Measurements from ENCODE around the gene NPTN.

Gene NPTN

GRCh38 chr15:73518180-73518862, 114.9 kb downstream of the NPTN start:
- H2AFZ ChIP-seq (ENCODE audit: low read length) = no peak overlapping the region
- no peak overlapping the region for H3K27ac ChIP-seq (ENCODE audit: low read depth, low read length, poor library complexity, severe bottlenecking)
- no peaks in the 10 kb centered on the region; the same call in 1 of the 2 replicates for H3K27me3 ChIP-seq (ENCODE audit: insufficient read depth, low read length)
- H3K4me1 ChIP-seq (ENCODE audit: insufficient read depth, low read length, severe bottlenecking) = no peaks in the 10 kb centered on the region
- TF ChIP-seq, protein P1, sequence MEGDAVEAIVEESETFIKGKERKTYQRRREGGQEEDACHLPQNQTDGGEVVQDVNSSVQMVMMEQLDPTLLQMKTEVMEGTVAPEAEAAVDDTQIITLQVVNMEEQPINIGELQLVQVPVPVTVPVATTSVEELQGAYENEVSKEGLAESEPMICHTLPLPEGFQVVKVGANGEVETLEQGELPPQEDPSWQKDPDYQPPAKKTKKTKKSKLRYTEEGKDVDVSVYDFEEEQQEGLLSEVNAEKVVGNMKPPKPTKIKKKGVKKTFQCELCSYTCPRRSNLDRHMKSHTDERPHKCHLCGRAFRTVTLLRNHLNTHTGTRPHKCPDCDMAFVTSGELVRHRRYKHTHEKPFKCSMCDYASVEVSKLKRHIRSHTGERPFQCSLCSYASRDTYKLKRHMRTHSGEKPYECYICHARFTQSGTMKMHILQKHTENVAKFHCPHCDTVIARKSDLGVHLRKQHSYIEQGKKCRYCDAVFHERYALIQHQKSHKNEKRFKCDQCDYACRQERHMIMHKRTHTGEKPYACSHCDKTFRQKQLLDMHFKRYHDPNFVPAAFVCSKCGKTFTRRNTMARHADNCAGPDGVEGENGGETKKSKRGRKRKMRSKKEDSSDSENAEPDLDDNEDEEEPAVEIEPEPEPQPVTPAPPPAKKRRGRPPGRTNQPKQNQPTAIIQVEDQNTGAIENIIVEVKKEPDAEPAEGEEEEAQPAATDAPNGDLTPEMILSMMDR (IDR thresholded peaks at IDR 0.05; ENCODE audit: low read length) = no peak
- no peak for TF ChIP-seq EZH2 (IDR thresholded peaks at IDR 0.05; ENCODE audit: borderline replicate concordance, low read length)
- no peaks in the 10 kb centered on the region for H4K20me1 ChIP-seq (ENCODE audit: insufficient read depth, low read length)
- H3K9me3 ChIP-seq (ENCODE audit: low read length) = no peaks in the 10 kb centered on the region
- no peak overlapping the region for H3K9ac ChIP-seq (ENCODE audit: low read length)
- H3K4me2 ChIP-seq (ENCODE audit: low read length) = no peak overlapping the region
- no peaks in the 10 kb centered on the region for H3K9me2 ChIP-seq (ENCODE audit: low read depth, low read length)
- no peak overlapping the region for H3K4me3 ChIP-seq (ENCODE audit: low read depth, low read length, poor library complexity, severe bottlenecking)
- no peaks in the 10 kb centered on the region for H3K36me3 ChIP-seq (ENCODE audit: insufficient read depth, low read length)
- H3F3A ChIP-seq (ENCODE audit: insufficient read depth, low read length) = no peaks in the 10 kb centered on the region
- H3K79me2 ChIP-seq (ENCODE audit: insufficient read depth, low read length) = no peaks in the 10 kb centered on the region

GRCh38 chr15:73517566-73517965, 115.6 kb downstream of the NPTN start:
- no peaks in the 10 kb centered on the region for H3F3A ChIP-seq (ENCODE audit: insufficient read depth, low read length)
- no peaks in the 10 kb centered on the region for H3K36me3 ChIP-seq (ENCODE audit: insufficient read depth, low read length)
- no peaks in the 10 kb centered on the region for H3K4me1 ChIP-seq (ENCODE audit: insufficient read depth, low read length, severe bottlenecking)
- H3K9me2 ChIP-seq (ENCODE audit: low read depth, low read length) = no peaks in the 10 kb centered on the region
- TF ChIP-seq, protein P1 (IDR thresholded peaks at IDR 0.05; ENCODE audit: low read length) = no peak
- no peak for TF ChIP-seq EZH2 (IDR thresholded peaks at IDR 0.05; ENCODE audit: borderline replicate concordance, low read length)
- no peak overlapping the region for H2AFZ ChIP-seq (ENCODE audit: low read length)
- H3K27ac ChIP-seq (ENCODE audit: low read depth, low read length, poor library complexity, severe bottlenecking) = no peak overlapping the region
- no peak overlapping the region for H3K4me3 ChIP-seq (ENCODE audit: low read depth, low read length, poor library complexity, severe bottlenecking)
- no peaks in the 10 kb centered on the region for H4K20me1 ChIP-seq (ENCODE audit: insufficient read depth, low read length)
- H3K9ac ChIP-seq (ENCODE audit: low read length) = no peak overlapping the region
- H3K79me2 ChIP-seq (ENCODE audit: insufficient read depth, low read length) = no peaks in the 10 kb centered on the region
- H3K9me3 ChIP-seq (ENCODE audit: low read length) = no peaks in the 10 kb centered on the region
- H3K4me2 ChIP-seq (ENCODE audit: low read length) = no peak overlapping the region
- H3K27me3 ChIP-seq (ENCODE audit: insufficient read depth, low read length) = no peaks in the 10 kb centered on the region; the same call in 1 of the 2 replicates

GRCh38 chr15:73515527-73515926, 117.7 kb downstream of the NPTN start:
- TF ChIP-seq, protein P1 (IDR thresholded peaks at IDR 0.05; ENCODE audit: low read length) = no peak
- TF ChIP-seq EZH2 (IDR thresholded peaks at IDR 0.05; ENCODE audit: borderline replicate concordance, low read length) = no peak
- no peak overlapping the region for H2AFZ ChIP-seq (ENCODE audit: low read length)
- no peak overlapping the region for H3K4me2 ChIP-seq (ENCODE audit: low read length)

More at GRCh38 chr15:73515527-73515926, 117.7 kb downstream of the NPTN start:
- Histone ChIP-seq H3K4me3 (ENCODE audit: low read depth, low read length, poor library complexity, severe bottlenecking) (no peak overlapping the region), H3K4me1 (ENCODE audit: insufficient read depth, low read length, severe bottlenecking) (no peaks in the 10 kb centered on the region), H4K20me1 (ENCODE audit: insufficient read depth, low read length) (no peaks in the 10 kb centered on the region), H3F3A (ENCODE audit: insufficient read depth, low read length) (no peaks in the 10 kb centered on the region), H3K36me3 (ENCODE audit: insufficient read depth, low read length) (no peaks in the 10 kb centered on the region), H3K27ac (ENCODE audit: low read depth, low read length, poor library complexity, severe bottlenecking) (no peak overlapping the region), H3K9ac (ENCODE audit: low read length) (no peak overlapping the region), H3K79me2 (ENCODE audit: insufficient read depth, low read length) (no peaks in the 10 kb centered on the region), H3K9me2 (ENCODE audit: low read depth, low read length) (no peaks in the 10 kb centered on the region), H3K9me3 (ENCODE audit: low read length) (no peaks in the 10 kb centered on the region), H3K27me3 (ENCODE audit: insufficient read depth, low read length) (no peaks in the 10 kb centered on the region; the same call in 1 of the 2 replicates)

Data from OCI-LY1 (cell line).